ENCODE results near the gene TLR8.
"Not testable (repeated sequence)": the region's sequence is repeated elsewhere in the genome, so short reads cannot be mapped to it uniquely, and the experiment has no call there.

TLR8 gene

DNA sequence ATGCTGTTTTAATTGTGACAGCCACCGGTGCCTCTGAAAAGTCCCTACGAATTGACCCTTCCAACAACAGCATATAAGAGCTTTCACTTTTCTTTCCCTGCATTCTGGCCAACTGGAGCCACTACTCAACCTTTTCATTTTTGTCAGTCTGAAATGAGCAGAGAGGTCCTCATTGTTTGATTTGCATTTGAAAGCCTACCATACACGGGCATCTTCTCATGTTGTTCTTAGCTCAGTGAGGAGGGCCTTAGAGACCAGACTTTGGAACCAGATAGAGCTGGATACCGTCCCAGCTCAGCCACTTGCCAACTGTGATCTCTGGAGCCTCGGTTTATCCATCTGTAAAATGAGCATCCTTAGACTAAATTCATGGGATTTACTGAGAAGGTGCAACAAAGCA lies 51.6 kb downstream of the TLR8 start:
- H3K4me3 ChIP-seq (ENCODE audit: low read depth, low read length) = no peak overlapping the region
- DNase-seq (ENCODE audit: low read depth) = no peak

- H3K4me3 ChIP-seq (ENCODE audit: low read depth, low read length) = no peak overlapping the region
- DNase-seq (ENCODE audit: low read depth) = no peak
Measured at GRCh38 chrX:12958461-12958860, 52.0 kb downstream of the TLR8 start.

- no peak overlapping the region for H3K4me3 ChIP-seq (ENCODE audit: low read depth, low read length)
- DNase-seq (ENCODE audit: low read depth) = no peak
Measured at GRCh38 chrX:12961196-12961718, 54.8 kb downstream of the TLR8 start.

DNA sequence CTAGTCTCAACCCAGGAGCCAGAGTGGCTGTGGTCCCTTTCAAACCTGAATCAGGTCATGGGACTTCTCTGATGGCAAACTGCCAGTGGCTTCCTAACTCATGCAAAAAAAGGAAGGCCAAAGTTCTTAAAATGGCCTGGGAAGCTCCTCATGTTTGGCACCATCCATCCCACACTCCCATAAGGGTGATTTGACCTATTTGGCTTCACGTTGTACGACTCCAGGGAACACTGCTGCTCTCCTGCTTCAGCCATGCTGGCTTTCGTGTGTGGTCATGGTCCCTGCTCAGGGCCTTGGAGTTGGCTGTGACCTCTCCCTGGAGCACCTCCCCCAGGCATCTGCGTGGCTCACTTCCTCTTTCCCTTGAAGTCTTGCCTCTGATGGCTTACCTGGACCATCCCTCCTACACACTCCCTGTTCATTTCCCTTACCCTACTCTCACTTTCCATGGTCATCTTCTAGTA lies 55.7 kb downstream of the TLR8 start:
- DNase-seq (ENCODE audit: low read depth) = no peak

DNA sequence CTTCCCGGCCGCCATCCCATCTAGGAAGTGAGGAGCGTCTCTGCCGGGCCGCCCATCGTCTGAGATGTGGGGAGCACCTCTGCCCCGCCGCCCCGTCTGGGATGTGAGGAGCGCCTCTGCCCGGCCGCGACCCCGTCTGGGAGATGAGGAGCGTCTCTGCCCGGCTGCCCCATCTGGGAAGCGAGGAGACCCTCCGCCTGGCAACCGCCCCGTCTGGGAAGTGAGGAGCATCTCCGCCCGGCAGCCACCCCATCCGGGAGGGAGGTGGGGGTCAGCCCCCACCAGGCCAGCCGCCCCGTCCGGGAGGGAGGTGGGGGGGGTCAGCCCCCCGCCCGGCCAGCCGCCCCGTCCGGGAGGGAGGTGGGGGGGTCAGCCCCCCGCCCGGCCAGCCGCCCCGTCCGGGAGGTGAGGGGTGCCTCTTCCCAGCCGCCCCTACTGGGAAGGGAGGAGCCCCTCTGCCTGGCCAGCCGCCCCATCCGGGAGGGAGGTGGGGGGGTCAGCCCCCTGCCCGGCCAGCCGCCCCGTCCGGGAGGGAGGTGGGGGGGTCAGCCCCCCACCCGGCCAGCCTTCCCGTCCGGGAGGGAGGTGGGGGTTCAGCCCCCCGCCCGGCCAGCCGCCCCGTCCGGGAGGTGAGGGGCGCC lies 56.9 kb downstream of the TLR8 start:
- not testable (repeated sequence) for H3K4me3 ChIP-seq (ENCODE audit: low read depth, low read length)

More for the DNA sequence above, 55.7 kb downstream of the TLR8 start:
- no peak overlapping the region for H3K4me3 ChIP-seq (ENCODE audit: low read depth, low read length)

DNA sequence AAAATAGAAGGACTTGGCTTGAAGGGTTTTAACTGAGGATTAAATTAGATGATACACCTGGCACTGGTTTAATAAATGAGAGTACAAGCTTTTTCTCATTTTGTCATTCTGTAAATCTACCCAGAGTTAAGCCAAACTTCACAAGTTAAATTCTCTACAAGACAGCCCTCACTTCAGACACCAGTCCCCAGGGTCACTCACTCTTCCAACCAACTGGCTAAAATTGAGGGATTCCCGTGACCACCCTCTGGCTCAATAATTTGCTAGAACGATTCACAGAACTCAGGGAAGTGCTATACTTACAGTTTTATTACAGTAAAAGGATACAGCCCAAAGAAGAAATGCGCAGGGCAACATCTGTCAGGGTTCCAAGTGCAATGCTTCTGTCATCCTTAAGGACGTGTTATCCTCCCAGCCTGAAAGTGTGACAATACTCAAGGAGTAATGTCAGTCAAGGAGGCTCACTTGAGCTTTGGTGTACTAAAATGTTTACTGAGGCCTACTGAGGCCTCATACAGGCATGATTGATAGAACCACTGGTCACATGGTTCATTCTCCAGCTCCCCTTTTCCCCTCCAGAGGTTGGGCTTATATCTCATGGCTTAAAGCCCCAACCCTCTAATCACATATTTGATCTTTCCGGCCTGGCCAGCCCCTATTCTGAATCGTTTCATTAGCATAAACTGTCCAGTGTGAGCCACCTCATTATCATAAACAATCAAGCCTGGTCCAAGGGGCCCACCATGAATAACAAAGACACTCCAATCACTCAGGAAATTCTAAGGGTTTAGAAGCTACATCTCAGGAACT lies 58.9 kb downstream of the TLR8 start:
- no peak for DNase-seq (ENCODE audit: low read depth)
- no peak overlapping the region for H3K4me3 ChIP-seq (ENCODE audit: low read depth, low read length)

More for the DNA sequence above, 56.9 kb downstream of the TLR8 start:
- not testable (repeated sequence) for DNase-seq (ENCODE audit: low read depth)

- no peak overlapping the region for H3K4me3 ChIP-seq (ENCODE audit: low read depth, low read length)
- no peak for DNase-seq (ENCODE audit: low read depth)
Measured at GRCh38 chrX:12966151-12966550, 59.7 kb downstream of the TLR8 start.

DNA sequence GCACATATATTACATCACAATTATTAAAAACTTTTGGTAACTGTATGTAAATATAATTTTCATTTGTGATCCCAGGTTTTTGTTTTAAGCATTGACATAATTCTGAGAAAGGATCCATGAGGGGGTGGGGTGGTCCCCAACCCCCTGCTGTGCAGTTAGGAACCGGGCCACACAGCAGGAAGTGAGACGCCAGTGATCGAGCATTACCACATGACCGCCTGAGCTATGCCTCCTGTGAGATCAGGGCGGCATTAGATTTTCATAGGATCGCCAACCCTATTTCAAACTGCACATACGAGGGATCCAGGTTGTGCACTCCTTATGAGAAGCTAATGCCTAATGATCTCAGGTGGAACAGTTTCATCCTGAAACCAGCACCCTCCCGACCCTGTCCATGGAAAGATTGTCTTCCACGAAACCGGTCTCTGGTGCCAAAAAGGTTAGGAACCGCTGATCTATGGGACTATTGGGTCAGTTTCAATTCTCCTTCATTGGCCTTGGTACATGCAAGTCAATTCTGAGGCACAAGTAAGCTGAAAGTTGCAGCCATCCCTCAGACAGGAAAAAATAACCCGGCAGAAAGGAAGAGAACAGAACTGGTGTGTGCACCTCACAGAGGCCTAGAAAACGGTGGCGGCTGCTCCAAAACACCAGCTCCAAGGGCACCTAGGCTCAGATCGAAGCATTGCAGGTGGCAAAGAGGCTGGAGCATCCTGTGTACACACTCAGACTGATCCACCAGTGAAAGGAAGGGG lies 61.5 kb downstream of the TLR8 start:
- no peak overlapping the region for H3K4me3 ChIP-seq (ENCODE audit: low read depth, low read length)
- DNase-seq (ENCODE audit: low read depth) = no peak

GRCh38 chrX:12970691-12971202 lies 64.3 kb downstream of the TLR8 start:
- peak; percentile 52 for DNase-seq (ENCODE audit: low read depth)

GRCh38 chrX:12971282-12972003 lies 65.0 kb downstream of the TLR8 start:
- no peak overlapping the region for H3K4me3 ChIP-seq (ENCODE audit: low read depth, low read length)
- no peak for DNase-seq (ENCODE audit: low read depth)

More at GRCh38 chrX:12970691-12971202, 64.3 kb downstream of the TLR8 start:
- no peak overlapping the region for H3K4me3 ChIP-seq (ENCODE audit: low read depth, low read length)

GRCh38 chrX:12972243-12972642 lies 65.8 kb downstream of the TLR8 start:
- no peak overlapping the region for H3K4me3 ChIP-seq (ENCODE audit: low read depth, low read length)
- DNase-seq (ENCODE audit: low read depth) = no peak

All from skeletal muscle cell (primary cell).